BLaER1 (cell line): ENCODE results near the gene LRRN4CL.
"Not testable (repeated sequence)": the region's sequence is repeated elsewhere in the genome, so short reads cannot be mapped to it uniquely, and the experiment has no call there.

Source experiments
- H3K27ac ChIP-seq: shearing (Covaris generic); formaldehyde crosslinking; 2 replicates; pipeline ENCODE4 v1.8.1; 2022
- H3K27me3 ChIP-seq: shearing (Covaris generic); formaldehyde crosslinking; 2 replicates; pipeline ENCODE4 v1.8.1; 2022
- H3K36me3 ChIP-seq: shearing (Covaris generic); formaldehyde crosslinking; 2 replicates; pipeline ENCODE4 v1.8.1; 2022
- H3K4me1 ChIP-seq: shearing (Covaris generic); formaldehyde crosslinking; 2 replicates; pipeline ENCODE4 v1.8.1; 2022
- H3K4me2 ChIP-seq: shearing (Covaris generic); formaldehyde crosslinking; 2 replicates; pipeline ENCODE4 v1.8.1; 2022
- H3K4me3 ChIP-seq: shearing (Covaris generic); formaldehyde crosslinking; 2 replicates; pipeline ENCODE4 v1.8.1; 2022
- H3K9ac ChIP-seq: shearing (Covaris generic); formaldehyde crosslinking; 2 replicates; pipeline ENCODE4 v1.8.1; 2022
- H3K9me3 ChIP-seq: shearing (Covaris generic); formaldehyde crosslinking; 2 replicates; pipeline ENCODE4 v1.8.1; 2022
- H4K20me1 ChIP-seq: shearing (Covaris generic); formaldehyde crosslinking; 2 replicates; pipeline ENCODE4 v1.8.1; 2022
- Cebpa-rat ChIP-seq: shearing (Covaris generic); IDR thresholded peaks from 2 replicates; pipeline ENCODE4 v1.8.1; 2022

The LRRN4CL gene

DNA sequence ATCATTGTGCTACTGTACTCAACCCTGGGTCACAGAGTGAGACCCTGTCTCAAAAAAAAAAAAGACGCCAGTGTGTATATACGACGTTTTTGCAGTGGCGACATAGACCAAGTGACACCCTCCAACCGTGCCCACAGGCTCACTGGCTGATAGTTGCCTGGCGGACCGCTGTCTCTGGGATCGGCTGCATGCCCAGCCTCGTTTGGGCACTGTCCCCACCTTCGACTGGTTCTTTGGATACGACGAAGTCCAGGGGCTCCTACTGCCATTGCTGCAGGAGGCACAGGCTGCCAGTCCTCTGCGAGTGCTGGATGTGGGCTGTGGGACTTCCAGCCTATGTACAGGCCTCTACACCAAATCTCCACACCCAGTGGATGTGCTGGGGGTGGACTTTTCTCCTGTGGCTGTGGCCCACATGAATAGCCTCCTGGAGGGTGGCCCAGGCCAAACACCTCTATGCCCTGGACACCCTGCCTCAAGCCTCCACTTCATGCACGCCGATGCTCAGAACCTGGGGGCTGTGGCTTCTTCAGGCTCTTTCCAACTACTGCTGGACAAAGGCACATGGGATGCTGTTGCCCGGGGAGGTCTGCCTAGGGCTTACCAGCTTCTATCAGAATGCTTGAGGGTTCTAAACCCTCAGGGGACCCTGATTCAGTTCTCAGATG is 22.9 kb downstream of the LRRN4CL start:
- no peaks in the 10 kb centered on the region for H3K27me3 ChIP-seq
- peak overlapping the region; percentile 96 for H3K4me3 ChIP-seq
- H3K36me3 ChIP-seq: peaks cover 46% of the 10 kb centered on the region
- H3K9ac ChIP-seq: peak overlapping the region; percentile 97
- no peak for TF ChIP-seq Cebpa-rat
- peak overlapping the region; percentile 97 for H3K4me2 ChIP-seq
- H4K20me1 ChIP-seq: peaks cover 16% of the 10 kb centered on the region
- H3K9me3 ChIP-seq: no peaks in the 10 kb centered on the region
- peaks cover 55% of the 10 kb centered on the region for H3K4me1 ChIP-seq
- H3K27ac ChIP-seq: peak overlapping the region; percentile 92

DNA sequence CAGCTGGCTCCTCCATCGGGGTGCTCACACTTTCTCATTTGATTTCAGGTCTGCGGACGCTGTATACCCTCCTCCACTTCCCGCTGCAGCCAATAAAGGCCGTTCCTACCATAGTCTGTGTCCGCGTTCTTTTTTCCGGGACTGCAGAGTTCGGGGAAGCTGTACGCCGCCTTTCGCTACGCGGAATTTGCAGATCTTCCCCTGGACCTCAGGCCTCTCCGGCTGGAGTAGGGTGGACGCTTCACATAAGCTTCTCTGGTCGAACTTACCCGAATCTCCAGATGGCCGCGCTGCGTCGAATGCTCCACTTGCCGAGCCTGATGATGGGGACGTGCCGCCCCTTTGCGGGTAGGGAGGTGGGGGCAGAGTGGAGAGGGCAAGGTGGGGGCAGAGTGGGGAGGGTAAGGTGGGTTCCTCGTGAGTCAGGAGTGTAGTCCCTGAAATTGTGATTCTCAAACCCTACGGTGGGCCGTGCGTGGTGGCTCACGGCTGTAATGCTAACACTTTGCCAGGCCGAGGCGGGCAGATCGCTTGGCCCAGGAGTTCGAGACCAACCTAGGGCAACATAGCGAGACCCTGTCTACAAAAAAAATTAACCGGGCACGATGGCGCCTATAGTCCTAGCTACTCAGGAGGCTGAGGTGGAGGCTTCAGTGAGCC is 23.6 kb downstream of the LRRN4CL start:
- Histone ChIP-seq H4K20me1 (peaks cover 16% of the 10 kb centered on the region), H3K4me2 (peak overlapping the region; percentile 97), H3K9ac (peak overlapping the region; percentile 97), H3K27me3 (no peaks in the 10 kb centered on the region), H3K9me3 (no peaks in the 10 kb centered on the region), H3K4me1 (peaks cover 52% of the 10 kb centered on the region), H3K27ac (peak overlapping the region; percentile 92), H3K4me3 (peak overlapping the region; percentile 96), H3K36me3 (peaks cover 52% of the 10 kb centered on the region)
- no peak for TF ChIP-seq Cebpa-rat

DNA sequence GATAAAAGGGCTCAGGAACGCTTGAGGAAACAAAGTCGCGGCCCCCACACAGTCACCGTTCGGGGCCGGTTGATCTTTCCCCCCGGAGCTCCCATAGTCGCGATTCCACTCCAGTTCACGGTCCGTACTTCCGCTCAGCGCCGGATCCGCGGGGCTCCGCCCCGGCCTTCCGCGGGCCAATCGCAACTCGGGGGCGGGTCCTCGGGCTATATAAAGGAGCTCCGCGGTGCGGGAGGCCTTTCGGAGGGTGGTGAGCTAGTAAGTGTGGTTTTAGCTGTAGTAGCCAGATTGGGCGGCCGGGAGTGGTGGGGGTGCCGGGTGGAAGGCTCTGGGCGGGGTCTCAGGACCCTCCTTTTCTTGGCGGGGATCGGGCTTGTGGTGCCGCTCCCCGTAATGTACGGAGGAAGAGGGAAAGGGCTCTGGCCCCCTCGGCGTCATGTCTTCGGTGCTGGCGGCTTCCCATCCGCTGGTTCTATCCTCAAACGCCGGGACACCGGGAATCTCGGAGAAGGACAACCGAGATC is 24.2 kb downstream of the LRRN4CL start, which contains the start of the genes C11orf98 and CSKMT:
Gene C11orf98 (minus strand): TSS at position 136 of the 524 bp plus-strand sequence. CDS start 41 bp downstream, at position 95.
Gene CSKMT (plus strand): TSS at position 238 of the 524 bp plus-strand sequence. CDS start 568 bp downstream, outside the sequence.
- Histone ChIP-seq H3K36me3 (peaks cover 56% of the 10 kb centered on the region), H3K27ac (peak within 1 kb of the TSS; percentile 92), H3K27me3 (no peaks in the 10 kb centered on the region), H3K4me3 (peak within 1 kb of the TSS; percentile 96), H4K20me1 (peaks cover 16% of the 10 kb centered on the region), H3K9ac (peak within 1 kb of the TSS; percentile 97), H3K4me2 (peak within 1 kb of the TSS; percentile 97), H3K9me3 (no peaks in the 10 kb centered on the region), H3K4me1 (peaks cover 46% of the 10 kb centered on the region)
- no peak for TF ChIP-seq Cebpa-rat

DNA sequence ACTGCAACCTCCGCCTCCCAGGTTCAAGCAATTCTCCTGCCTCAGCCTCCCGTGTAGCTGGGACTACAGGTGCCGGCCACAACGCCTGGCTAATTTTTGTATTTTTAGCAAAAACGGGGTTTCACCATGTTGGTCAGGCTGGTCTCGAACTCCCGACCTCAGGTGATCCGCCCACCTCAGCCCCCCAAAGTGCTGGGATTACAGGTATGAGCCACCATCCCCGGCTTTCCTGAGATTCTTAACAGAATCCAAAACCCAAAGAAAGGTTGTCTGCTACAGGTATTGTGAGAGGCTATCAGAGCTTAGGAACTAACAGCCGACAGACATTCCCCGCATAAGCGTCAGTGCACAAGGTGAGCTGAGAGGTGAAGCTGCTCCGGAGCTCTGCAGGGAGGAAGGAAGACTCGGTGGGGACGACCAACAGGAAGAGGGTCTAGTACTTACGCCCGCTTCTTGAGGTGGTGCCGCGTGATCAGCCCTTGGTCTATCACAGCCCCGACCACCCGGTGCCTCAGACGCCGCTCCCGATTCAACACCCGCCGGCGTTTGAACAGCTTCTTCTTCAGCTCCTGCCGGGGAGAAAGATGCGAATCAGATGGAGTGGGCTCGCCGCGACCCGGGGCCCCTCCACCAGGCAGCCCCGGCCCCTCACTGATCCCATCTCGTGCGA is 24.8 kb downstream of the LRRN4CL start:
- H3K36me3 ChIP-seq: peaks cover 51% of the 10 kb centered on the region
- no peak for TF ChIP-seq Cebpa-rat
- H3K9me3 ChIP-seq: no peaks in the 10 kb centered on the region
- peak overlapping the region; percentile 92 for H3K27ac ChIP-seq
- peak overlapping the region; percentile 73 for H3K4me2 ChIP-seq
- H3K27me3 ChIP-seq: no peaks in the 10 kb centered on the region
- peaks cover 16% of the 10 kb centered on the region for H4K20me1 ChIP-seq
- H3K4me1 ChIP-seq: peaks cover 40% of the 10 kb centered on the region
- H3K4me3 ChIP-seq: peak overlapping the region; percentile 96
- peak overlapping the region; percentile 97 for H3K9ac ChIP-seq

DNA sequence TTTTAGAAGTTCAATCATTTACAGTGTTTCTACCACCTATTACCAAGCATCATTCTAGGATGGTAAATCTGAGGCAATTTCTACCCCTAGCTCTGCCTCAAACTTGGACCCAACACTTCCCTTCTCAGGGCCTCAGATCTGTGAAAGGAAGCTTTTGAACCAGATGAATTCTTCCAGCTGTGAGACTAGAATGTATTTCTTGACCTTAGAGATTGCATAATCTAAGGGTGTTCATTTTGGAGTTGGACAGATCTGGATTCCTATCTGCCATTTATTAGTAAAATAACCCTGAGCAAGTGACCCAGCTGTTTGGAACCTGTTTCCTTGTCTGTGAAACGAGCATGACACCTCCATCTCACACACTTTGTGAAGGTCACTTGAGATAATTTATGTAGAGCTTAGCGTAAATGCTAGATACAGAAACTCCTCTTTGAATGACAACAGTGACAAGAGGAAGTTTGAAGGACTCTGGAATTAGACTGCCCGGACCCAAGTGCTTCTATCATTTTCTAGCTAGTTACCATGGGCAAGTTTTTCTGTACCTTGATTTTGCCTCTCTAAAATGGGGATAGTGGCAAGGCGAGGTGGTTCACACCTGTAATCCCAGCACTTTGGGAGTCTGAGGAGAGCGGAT is 32.4 kb downstream of the LRRN4CL start:
- H3K4me2 ChIP-seq: no peak overlapping the region

DNA sequence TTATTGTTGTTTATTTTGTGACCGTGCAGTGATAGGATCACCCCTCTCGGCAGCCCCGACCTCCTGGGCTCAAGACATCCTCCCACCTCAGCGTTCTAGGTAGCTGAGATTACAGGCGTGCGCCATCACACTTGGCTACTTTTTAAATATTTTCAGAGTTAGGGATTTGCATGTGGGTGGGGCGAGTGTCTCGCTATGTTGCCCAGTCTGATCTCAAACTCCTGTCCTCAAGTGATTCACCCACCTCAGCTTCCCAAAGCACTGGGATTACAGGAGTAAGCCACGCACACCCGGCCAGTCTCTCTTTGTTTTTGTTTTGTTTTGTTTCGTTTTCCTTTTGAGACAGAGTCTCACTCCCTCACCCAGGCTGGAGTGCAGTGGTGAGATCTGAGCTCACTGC is 35.0 kb downstream of the LRRN4CL start:
- peaks cover 22% of the 10 kb centered on the region for H4K20me1 ChIP-seq
- H3K36me3 ChIP-seq: peaks cover 20% of the 10 kb centered on the region
- no peak overlapping the region for H3K27ac ChIP-seq
- no peak overlapping the region for H3K4me3 ChIP-seq
- H3K27me3 ChIP-seq: no peaks in the 10 kb centered on the region
- no peaks in the 10 kb centered on the region for H3K9me3 ChIP-seq
- H3K4me2 ChIP-seq: peak overlapping the region; percentile 78; the same call in 1 of the 2 replicates
- no peak for TF ChIP-seq Cebpa-rat
- peaks cover 19% of the 10 kb centered on the region for H3K4me1 ChIP-seq
- no peak overlapping the region for H3K9ac ChIP-seq

More for the DNA sequence above, 32.4 kb downstream of the LRRN4CL start:
- no peaks in the 10 kb centered on the region for H3K27me3 ChIP-seq
- no peak for TF ChIP-seq Cebpa-rat
- no peak overlapping the region for H3K9ac ChIP-seq
- peaks cover 15% of the 10 kb centered on the region for H3K36me3 ChIP-seq
- H3K4me3 ChIP-seq: no peak overlapping the region
- peaks cover 6% of the 10 kb centered on the region for H3K4me1 ChIP-seq
- no peaks in the 10 kb centered on the region for H3K9me3 ChIP-seq
- no peak overlapping the region for H3K27ac ChIP-seq
- H4K20me1 ChIP-seq: peaks cover 8% of the 10 kb centered on the region; the same call in 1 of the 2 replicates

DNA sequence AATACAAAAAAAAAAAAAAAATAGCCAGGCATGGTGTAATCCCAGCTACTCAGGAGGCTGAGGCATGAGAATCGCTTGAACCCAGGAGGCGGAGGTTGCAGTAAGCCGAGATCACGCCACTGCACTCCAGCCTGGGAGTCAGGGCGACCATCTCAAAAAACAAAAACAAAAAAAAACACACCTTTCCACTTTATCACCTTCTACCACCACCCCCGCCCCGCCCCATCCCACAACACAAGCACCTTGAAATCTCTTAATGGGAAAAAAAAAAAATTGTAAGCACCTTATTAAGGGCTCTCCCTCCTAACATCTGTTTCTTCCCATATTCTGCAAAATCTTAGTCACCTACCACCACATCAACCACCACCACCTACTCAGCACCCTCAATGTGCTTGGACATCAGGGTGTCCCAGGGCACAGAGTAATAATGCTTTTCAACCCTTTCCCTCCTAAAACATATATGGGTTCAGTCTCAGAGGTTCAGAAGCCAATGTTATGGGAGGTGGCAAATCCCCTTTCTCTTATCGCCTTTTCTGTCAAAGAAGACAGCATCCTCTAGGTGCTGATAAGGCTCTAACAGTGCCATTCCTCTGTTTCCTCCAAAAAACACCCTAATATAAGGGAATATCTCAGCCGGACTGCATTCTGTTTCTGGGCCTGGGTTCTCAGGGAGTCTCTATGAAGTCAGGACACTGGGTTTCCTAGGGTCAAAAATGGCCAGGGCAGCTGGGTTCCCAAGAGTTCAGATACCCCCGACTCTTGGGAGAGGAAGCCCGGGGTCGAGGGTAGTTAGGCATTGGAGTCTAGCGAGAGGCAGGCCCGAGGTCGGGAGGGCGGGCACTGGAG is 36.9 kb downstream of the LRRN4CL start:
- no peaks in the 10 kb centered on the region for H3K27me3 ChIP-seq
- H3K36me3 ChIP-seq: peaks cover 40% of the 10 kb centered on the region
- TF ChIP-seq Cebpa-rat: no peak
- H3K27ac ChIP-seq: peak overlapping the region; percentile 95
- peaks cover 41% of the 10 kb centered on the region for H4K20me1 ChIP-seq
- peak overlapping the region; percentile 89 for H3K4me3 ChIP-seq
- H3K9me3 ChIP-seq: no peaks in the 10 kb centered on the region
- H3K9ac ChIP-seq: peak overlapping the region; percentile 97
- peak overlapping the region; percentile 88 for H3K4me2 ChIP-seq
- H3K4me1 ChIP-seq: peaks cover 30% of the 10 kb centered on the region

DNA sequence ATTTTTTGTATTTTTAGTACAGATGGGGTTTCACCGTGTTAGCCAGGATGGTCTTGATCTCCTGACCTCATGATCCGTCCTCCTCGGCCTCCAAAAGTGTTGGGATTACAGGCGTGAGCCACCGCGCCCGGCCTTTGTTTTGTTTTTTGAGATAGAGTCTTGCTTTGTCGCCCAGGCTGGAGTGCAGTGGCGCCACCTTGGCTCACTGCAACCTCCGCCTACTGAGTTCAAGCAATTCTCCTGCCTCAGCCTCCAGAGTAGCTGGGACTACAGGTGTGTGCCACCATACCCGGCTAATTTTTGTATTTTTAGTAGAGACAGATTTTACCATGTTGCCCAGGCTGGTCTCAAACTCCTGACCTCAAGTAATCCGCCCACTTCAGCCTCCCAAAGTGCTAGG is 39.0 kb downstream of the LRRN4CL start:
- H3K27ac ChIP-seq, H3K27me3 ChIP-seq, H3K4me3 ChIP-seq, H3K9me3 ChIP-seq, H3K4me2 ChIP-seq: not testable (repeated sequence)
- H4K20me1 ChIP-seq: peaks cover 56% of the 10 kb centered on the region
- H3K36me3 ChIP-seq: peaks cover 45% of the 10 kb centered on the region
- H3K9ac ChIP-seq: peak overlapping the region; percentile 35; the same call in 1 of the 2 replicates
- H3K4me1 ChIP-seq: peaks cover 41% of the 10 kb centered on the region
